NCI-H2029 treated with DMSO at 0.1 percent for 48 hours (cell line): ENCODE data around the gene PEX26.
"Not testable (repeated sequence)": the region's sequence is repeated elsewhere in the genome, so short reads cannot be mapped to it uniquely, and the experiment has no call there.

ENCODE experiments used
- DNase-seq: peaks from one replicate; lab custom pipeline; 2025; lab: John Stamatoyannopoulos, UW

Gene PEX26

DNA sequence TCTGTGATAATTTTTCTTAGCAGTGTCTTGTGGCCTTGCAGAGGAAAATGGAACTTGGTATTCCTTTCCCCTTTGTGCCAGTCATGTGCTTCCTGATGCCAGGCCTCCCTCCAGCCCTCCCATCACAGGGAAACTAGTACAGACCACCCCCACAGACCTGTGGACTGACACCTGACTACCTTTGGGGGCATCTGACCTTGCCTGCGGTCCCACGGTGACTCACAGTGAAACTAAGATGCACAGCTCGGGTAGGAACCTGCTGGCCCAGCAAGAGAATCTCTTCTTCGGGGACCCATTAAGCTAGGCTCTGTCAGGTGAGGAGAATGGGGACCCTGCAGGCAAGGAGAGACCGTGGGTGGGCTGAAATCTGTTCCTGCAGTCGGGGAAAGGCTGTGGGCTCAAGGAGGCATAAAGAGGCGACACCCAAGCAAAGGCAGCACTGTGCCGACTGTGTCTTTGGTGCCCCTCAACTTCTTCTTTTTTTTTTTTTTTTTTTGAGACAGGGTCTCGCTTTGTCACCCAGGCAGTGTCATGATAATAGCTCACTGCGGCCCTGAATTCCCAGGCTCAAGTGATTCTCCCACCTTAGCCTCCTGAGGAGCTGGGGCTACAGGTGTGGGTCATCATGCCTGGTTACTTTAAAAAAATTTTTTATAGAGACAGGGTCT lies 20.8 kb upstream of the PEX26 start:
- no peak for DNase-seq

DNA sequence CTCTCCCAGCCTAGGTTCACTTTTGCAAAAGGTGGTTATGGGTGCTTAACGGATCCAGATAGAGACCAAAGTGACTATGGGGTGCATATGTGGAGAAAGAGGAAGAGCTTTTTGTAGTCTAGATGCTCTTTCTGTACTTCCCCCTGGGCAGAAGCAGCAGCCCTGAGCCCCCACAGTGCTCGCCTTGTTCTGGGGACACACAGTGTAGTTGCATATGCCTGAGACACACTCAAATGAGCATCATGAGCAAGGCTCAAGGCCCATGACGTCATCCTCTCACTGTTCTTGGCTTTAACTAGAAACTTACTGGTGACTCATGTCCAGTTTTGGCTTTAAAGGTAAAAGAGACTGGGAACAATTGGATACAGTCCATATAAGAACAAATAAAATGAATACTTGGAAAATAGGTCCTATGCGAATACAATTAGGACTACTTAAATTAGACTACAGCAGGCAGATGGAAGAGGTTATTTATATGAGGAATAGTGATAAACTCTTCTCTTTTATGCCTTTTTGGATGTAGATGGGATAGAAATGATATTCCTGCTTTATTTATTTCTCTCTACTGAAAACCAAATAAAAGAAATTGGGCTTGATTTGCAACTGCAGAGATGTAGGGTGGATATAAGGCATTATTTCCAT lies 20.1 kb upstream of the PEX26 start:
- DNase-seq: no peak

DNA sequence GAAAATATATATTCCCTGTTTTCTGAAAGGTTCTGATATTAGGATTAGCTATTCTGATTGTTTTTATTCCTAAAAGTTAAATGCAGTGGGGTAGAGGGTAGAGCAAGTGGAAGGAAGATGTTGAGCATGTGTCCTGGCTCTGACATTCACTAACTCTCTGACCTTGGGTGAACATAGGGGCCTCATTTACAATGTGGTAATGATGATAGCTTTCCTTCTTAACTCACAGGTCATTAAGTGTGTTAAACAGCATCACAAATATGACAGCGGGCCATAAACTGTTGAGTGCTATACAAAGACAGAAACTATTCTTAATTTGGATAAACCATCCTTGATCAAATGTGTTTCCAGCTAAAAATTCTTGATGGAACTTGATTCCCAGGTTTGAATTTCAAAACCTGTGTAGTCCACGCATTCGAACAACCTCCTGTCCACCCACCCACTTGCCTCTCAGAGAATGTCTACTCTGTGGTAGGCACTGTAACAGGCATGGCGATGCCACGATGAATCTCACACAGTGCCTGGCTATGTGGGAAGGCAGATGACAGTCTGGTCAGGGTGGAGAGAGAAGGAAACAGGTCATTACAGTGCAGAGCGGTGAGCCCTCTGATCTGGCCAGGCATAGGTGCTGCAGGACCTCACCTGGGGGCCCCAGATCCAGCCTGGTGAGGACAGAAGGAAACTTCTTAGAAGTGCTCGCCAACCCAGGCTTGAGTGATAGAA lies 19.3 kb upstream of the PEX26 start:
- DNase-seq: no peak

DNA sequence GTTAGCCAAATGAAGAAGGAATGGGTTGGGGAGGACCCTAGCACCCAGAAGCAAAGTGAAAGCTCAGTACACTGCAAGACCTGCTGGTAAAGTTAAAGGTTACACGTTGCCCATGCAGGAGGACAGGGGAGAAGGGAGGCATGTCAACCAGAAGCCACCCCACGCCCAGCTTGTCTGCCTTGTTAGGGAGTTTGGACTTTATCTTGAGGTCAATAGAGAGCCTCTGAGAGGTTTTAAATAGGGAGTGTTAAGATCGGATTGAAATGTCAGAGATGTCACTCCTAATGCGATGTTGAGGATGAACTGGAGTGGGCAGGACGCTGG lies 18.7 kb upstream of the PEX26 start:
- DNase-seq: no peak

DNA sequence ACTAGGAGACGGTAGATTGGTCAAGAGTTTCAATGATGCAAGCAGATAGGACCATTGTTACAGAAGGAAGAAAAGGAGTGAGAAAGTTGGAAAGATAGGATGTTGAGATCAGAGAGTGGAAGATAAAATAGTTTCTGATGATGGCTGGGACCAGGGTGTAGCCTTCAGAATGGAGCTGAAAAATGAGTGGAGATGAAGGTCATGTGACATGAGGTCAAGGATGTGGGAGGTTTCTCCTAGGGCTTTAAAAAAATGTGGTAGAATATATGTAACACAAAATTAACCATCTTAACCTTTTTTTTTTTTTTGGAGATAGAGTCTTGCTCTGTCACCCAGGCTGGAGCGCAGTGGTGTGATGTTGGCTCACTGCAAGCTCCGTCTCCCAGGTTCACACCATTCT lies 18.3 kb upstream of the PEX26 start:
- no peak for DNase-seq

DNA sequence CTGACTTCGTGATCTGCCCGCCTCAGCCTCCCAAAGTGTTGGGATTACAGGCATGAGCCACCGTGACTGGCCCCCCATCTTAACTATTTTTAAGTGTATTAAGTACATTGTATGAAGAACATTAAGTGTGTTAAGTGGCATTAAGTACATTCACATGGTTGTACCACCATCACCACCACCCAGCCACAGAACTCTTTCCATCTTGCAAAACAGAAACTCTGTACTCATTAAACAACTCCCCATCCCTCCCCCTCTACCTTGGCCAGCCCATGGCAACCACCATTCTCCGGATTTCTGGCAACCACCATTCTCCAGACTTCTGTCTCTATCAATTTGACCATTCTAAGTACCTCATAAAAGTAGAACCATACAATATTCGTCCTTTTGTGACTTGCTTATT lies 17.8 kb upstream of the PEX26 start:
- DNase-seq: no peak

DNA sequence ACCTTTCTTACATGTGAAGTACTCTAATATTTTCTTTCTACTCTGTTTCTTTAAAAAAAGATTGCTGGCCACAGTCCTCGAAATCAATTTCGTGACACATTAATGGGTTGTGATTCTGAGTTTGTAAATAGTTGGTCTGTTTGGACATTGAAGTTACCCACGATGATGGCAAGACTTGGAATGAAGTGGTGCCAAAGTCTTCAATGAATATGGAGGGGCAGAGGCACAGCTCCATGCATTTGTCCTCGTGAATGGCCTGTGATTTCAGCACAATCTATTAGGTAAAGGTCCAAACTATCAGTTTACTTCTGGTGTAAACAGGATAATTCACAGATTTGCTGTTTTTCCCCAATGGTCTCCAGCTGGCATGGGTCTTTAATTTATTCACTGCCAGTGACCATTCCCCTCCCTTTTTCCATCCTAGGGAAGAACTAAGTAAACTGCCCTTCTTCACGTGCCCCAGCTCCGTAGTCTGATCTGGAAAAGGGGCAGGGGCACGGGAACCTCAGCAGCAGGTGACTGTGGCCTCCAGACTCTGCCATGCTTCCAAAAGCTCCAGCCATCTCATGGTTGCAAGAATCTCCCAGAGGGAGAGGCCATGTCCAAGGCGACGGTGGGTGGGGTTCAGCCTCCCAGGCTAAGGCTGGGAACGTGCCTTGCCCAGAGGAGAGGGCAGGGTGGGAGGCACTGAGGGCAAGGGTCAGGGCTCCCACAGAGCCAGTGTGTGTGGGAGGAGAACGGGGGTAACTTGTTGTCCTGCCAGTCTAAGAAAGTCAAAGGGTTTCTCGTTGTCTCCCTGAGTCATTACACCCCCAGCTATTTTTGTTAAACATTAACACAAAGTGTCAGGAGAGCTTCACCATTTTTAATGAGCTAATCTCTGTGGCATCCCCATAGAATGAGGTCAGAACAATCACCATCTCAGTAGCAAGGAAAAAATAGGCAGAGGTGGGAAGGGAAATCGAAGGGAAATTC lies 16.9 kb upstream of the PEX26 start:
- DNase-seq: no peak

DNA sequence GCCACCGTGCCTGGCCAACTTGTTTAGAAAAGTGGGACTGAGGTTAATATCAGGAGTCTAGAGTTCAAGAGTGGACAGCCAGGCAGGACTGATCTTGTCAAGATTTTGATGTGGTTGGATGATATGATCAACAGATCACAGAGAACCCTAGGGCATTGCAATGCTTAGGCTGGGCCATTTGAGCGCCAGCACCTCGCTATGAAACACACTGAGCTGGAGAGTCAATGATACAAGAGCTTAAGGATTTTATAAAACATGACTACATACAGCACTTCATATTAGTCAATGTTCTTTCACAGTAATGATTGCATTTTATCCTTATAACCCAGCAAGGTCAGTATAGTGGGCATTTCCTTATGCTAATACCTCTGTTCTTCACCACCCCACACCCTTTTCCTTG lies 15.4 kb upstream of the PEX26 start:
- DNase-seq: no peak

DNA sequence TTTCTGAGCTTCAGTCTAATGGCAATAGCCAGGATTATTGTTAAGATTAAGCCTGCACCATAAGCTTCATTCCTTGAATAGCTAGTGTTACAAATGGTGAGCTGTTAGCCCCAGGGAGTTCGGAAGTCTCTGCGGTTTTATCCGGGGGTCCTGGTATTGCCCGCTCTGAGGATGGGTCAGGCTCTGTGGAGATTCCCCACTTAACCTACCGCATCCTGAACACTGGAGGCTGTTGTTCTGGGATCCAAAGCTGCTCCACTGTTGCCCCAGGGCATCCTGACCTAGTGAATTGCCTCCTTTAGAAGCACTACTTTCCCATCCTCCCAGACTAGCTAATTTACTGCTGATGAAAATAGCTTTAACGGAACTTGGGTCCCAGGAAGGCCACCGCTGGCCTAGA lies 14.5 kb upstream of the PEX26 start:
- DNase-seq: no peak

DNA sequence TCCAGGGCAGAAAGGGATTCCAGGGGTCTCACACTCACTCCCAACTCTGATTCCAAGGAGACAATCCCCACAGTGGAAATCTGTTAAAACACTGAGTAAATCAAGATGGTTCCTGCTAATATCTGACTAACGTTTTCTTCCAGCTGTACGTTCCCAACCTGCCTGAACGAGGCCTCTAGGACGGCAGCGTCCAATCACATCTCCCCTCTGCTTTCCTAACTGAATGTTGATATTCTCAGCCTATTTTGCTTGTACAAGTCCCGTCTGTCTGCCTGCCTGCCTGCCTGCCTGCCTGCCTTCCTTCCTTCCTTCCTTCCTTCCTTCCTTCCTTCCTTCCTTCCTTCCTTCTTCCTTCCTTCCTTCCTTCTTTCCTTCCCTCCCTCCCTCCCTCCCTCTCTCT lies 14.1 kb upstream of the PEX26 start:
- DNase-seq: not testable (repeated sequence)

DNA sequence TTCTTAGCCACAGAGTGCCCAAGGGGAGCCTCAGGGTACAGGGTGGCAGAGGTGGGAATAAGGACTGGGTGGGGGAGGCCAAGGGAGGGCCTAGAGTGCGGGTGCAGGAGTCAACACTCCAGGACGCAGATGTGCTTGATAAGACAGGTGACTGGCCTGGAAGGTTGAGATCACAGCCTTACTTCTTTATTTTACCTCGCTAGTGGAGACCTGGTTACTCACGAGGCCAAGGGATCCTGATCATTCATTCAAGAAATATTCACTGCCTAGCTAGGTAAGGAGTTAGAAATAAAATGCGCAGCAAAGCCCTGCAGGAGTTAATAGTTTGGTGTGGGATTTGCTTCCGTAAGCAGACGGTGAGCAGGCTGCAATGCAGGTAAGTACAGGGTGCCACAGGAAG lies 13.2 kb upstream of the PEX26 start:
- DNase-seq: no peak

DNA sequence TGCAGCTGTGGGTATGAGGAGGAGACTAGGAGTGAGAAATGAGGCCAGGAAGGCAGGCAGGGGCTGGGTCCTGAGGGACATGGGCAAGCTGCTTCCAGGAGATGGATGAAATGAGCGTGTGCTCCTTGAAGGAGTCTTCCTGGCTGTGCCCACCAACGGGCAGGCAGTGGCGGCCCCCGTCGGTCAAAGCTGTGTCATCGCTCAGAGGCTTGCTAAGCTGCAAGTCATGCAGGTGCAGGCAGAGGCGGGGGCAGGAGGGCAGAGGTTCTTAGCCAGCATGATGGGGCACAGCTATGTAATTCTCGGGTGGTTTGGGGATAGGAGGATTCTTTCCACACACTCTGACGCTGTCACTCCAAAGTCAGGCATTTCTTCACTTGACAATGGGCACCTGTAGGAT lies 12.5 kb upstream of the PEX26 start:
- DNase-seq: no peak

DNA sequence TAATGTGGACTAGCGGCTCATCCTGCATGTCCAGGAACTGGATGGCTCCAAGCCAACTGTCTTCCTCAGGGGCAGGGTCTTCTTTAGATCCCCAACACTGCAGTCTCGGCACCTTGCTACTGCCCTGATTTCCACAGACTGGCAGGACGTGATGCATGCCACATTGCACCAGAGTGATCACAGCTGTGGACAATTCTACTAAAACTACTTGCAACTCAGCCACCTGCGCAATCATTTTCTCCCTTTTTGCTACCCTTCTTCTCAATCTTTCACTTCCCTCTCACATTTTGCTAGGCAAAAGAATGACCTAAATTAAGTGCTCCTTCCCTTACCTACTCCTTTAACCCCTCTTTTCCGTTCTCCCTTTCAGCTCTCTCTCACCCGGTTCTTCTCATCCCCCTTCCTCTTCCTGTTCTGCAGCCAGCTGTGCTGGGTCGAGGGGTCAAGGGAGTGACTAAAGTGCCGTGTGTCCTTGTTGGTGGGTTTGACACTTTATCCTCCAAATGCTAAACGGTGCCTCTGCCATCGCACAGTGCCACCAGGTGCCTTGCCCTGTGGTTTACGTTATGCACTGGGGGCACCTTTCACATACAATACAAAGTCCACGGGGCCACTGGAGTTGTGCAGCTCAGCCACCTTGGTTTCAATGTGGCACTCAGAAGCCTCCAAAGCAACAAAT lies 11.5 kb upstream of the PEX26 start:
- no peak for DNase-seq

DNA sequence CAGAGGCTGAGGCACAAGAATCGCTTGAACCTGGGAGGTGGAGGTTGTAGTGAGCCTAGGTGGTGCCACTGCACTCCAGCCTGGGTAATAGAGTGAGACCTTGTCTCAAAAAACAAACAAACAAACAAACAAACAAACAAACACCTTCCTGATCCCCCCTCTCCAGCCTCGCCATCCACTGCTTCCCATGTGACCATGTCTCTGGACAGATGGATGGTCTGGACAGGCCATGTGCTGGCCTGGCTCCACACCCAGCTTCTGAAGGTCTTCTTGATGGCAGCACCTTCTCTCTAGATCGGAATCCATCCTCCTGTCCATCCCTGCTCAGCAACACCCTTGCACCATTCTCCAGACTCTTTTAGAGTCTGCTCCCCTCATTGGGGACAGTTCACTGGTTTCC lies 10.7 kb upstream of the PEX26 start:
- DNase-seq: no peak

DNA sequence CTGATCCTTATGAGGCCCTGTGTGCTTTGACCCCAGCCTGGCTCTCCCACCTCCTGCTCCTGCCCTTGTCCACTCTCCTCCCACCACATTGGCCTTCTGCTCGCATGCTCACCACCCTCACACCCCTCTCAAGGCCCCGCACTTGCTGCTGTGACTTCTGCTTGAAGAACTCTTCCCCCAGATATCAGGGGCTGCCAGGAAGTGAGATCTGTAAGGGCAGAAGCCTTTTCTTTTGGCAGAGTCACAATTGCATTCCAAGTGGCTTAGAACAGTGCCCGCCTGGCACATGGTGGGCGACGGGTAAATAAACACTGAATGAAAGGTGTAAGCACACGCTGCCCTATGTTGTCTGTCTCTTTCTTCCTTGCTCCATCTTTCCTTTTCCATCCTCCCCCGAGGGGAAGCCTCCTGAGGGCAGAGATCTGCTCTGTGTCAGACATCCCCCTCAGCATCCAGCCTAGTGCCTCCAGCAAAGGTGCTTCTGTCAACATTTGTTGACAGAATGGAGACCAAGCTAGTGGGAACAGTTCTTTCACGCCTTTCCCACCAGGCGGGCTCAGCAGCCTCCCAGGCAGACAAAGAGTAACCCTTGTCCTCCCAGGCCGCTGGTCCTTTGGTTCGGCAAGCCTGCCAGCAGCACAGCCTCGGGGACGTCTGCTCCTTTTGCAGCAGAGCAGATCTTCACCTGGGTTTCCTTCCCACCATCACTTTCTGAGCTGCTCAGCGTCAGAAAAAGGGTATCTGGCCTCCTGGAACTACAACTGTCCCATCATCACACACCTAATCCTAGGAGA lies 10.0 kb upstream of the PEX26 start:
- no peak for DNase-seq

DNA sequence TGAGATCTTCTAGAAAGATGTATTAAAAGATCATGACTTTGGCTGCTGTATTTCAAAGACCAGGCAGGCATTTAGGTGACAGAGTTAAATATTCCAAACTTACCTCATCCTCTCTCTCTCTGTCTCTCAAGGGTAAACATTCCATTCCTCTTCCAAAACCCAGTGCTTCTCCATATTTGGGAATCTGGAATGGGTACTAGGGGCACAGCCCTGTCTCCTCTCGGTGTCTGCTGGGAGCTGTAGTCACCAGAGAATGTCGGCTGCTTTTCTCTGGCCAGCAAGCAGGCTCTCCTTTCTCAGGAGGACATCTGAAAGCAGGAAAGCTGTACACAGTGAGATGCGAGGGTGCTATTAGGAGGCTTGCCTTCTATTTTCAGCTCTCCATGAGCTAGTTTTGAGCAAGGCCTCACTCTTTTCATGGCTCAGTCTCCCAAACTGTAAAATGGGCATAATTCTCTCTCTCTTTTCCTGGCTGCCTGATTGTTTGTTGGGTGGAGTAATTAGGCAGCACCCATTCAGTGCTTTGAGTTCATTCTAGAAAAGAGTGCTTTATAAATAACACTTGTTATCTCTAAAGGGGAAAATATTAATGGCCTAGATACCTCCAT lies 9.3 kb upstream of the PEX26 start:
- no peak for DNase-seq

DNA sequence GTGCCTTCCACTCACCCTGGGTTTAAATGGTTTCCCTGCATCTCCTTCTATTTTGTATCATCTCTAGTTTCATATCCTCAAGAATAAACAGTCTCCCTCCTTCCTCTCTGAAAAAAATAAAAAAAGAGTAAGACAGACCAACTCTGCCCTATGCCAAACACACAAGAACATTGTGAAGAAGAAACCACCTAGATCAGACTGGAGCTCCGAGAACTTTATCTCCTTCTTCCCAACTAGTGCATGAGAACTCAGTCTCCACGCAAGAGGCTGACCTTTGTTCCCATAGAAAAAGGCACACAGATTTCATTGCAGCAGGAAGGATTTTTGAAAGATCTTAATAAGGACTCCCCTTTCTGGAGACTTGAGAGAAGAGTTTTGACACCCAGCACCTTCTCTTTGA lies 8.7 kb upstream of the PEX26 start:
- DNase-seq: no peak

DNA sequence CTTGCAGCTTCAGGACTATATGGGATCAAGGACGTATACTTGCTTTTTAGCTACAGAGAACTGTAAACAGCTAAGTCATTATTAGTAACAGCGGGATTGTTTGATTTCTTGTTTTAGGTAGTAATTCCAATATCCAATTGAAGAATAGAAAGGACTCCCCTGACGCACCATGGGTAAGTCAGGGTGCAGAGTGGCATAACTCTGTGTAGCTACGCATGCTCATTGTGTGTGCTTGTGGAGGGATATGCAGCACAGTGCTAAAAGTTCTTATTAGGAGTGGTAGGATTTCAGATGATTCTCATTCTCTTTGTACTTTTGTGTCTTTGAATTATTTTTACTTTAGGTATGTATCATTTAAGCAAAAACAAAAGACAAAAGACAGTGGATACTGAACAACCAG lies 7.7 kb upstream of the PEX26 start:
- DNase-seq: no peak

DNA sequence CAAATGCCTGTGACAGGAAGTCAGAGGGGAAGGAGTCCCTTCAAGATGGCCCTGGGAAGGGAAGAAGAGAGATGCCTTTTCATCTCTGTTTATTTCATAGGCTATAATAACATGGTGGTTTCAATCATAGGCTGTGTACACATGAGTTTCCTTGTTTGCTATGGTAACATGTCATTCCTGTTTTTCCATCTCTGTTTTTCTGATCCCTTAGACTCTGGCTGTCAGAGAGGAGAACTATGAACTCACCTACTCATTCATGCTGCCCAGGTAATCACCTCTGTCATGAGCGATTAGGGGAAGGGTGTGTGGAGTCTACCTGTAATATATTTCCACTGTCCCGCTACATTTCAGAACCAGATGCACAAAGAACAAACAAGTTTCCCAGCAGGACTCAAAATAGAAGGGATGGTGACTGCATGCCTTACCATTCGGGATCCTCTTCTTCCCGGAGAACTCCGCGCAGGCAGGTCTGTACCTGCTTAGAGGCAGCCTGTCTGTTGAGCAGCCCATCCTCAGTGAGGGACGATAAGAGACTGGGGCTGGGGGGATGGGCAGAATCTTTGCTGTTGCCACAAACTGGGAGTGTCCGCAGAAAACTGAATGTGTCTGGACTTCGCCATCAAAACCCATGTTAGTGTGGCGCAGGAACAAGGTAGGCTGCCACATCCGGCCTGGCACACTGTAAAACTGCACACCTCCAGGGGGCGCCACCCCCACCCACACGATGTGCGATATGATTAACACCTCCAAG lies 7.1 kb upstream of the PEX26 start:
- DNase-seq: no peak
